Small intestine (tissue), 7 donors: ENCODE results near the gene MAGEA4. TPM values are rescaled to one million over a fixed set of nuclear protein-coding genes. Genes with fewer than 3 reads are reported as not detected.

Experiments
- DNase-seq, 2 donors: peaks; one replicate each; pipeline versions ENCODE4 v3.0.0 to v3.0.0-alpha.2; 2013
- FAIRE-seq: peaks from 2 replicates; lab custom pipeline; 2012; peaks lifted over from hg19 to GRCh38; lab: Jason Lieb, UNC
- H3K27ac ChIP-seq, 3 donors: one replicate each; pipeline ENCODE4 v1.5.1; 2013; ENCODE audit warnings: low read length in 2 of 3, mild to moderate bottlenecking in 2 of 3, control low read depth in 1 of 3, inconsistent platforms in 1 of 3, low read depth in 1 of 3, moderate library complexity in 1 of 3
- H3K27me3 ChIP-seq, 3 donors: one replicate each; pipeline ENCODE4 v1.6.1; 2013; ENCODE audit warnings: low read length in 3 of 3, inconsistent platforms in 1 of 3; ENCODE audit not compliant: control insufficient read depth in 3 of 3, insufficient read depth in 3 of 3
- H3K36me3 ChIP-seq, 3 donors: one replicate each; pipeline ENCODE4 v1.6.1; 2013; ENCODE audit warnings: low read length in 3 of 3, inconsistent platforms in 1 of 3, low read depth in 1 of 3, mild to moderate bottlenecking in 1 of 3, moderate library complexity in 1 of 3; ENCODE audit not compliant: control insufficient read depth in 3 of 3, insufficient read depth in 2 of 3
- H3K4me1 ChIP-seq, 3 donors: one replicate each; pipeline ENCODE4 v1.6.1; 2013; ENCODE audit warnings: low read length in 2 of 3, inconsistent platforms in 1 of 3, low read depth in 1 of 3, mild to moderate bottlenecking in 1 of 3, moderate library complexity in 1 of 3; ENCODE audit not compliant: control insufficient read depth in 3 of 3, insufficient read depth in 2 of 3
- H3K4me3 ChIP-seq, 3 donors: one replicate each; pipeline ENCODE4 v1.5.1; 2013; ENCODE audit warnings: low read length in 3 of 3, control low read depth in 1 of 3, inconsistent platforms in 1 of 3, low read depth in 1 of 3, mild to moderate bottlenecking in 1 of 3, moderate library complexity in 1 of 3
- H3K9me3 ChIP-seq, 2 donors: one replicate each; pipeline ENCODE4 v1.6.1; 2013; ENCODE audit warnings: low read depth in 1 of 2, low read length in 1 of 2; ENCODE audit not compliant: control insufficient read depth in 2 of 2, insufficient read depth in 1 of 2
- WGBS, 3 donors: extraction: QIAGEN DNeasy Blood & Tissue Kit; methylation state at CpG; one replicate each; pipeline ENCODE4 v1.1.7; 2013; 5-methylcytosine and 5-hydroxymethylcytosine counted together
- polyA plus RNA-seq, 4 donors: library from polyadenylated mRNA; stranded (reverse) in 3 of 4; unstranded in 1 of 4; fragments of 200-250 nt in 3 of 4; fragments of 120-200 nt in 1 of 4; gene quantifications; one replicate each; pipeline versions ENCODE4 v1.2.1 to v1.2.3, GENCODE V29; 2013
- donor health status: healthy with polysubstance abuse.
- donor health status: control.
- donor health status: control.
- donor health status: Bipolar disorder and iron deficiency.
- donor health status: healthy.

Gene MAGEA4
- polyA plus RNA-seq, 4 donors, result not detected

DNA sequence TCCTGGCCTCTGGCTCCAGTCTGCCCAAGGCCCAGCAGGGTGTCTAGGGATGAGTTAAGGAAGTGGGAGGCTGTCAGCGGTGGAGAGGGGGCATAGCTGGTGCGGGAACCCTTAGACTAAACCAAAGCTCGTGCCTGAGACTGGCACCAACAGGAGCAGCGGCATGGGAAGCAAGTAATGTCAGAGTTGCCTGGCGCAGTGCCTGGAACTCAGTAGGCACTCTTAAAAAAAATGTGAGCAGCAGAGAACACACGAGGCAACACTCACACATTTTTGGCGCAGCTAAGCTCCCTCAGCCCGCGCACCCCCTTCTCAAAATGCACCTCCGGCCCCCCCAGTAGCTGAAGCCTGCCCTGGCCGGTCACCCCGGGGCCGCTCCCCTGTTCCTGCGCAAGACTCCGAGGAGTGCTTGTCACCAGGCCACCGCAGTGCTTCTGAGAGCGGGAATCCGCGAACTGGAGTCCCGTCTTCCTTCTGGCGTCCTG lies 61.2 kb downstream of the MAGEA4 start:
- Histone ChIP-seq H3K4me1 (peaks cover 0 to 4% (median 0%) of the 10 kb centered on the region in 3 donors), H3K9me3 (no peaks in the 10 kb centered on the region), H3K36me3 (peaks cover 0 to 6% (median 0%) of the 10 kb centered on the region in 3 donors), H3K27me3 (no peaks in the 10 kb centered on the region), H3K4me3 (peak overlapping the region; percentile 15 to 62 (median 53)), H3K27ac (peak overlapping the region; percentile 8 to 70 (median 35))
- 6 to 41% (median 19%) methylated on average over 12 to 21 of the region's 21 CpGs for WGBS, 3 donors
- peak; percentile 31 to 45 for DNase-seq
- no peak for FAIRE-seq

Other genes with a start within 250 kb of the MAGEA4 start
- gene PRRG3, start 217.4 kb upstream of the MAGEA4 start, polyA plus RNA-seq, result under 1 TPM in 2 of 4 donors, not detected in 2; 0.64 to 0.69 TPM
- gene FATE1, start 196.9 kb upstream of the MAGEA4 start, polyA plus RNA-seq, result under 1 TPM in 2 of 4 donors, not detected in 2; 0.13 to 0.16 TPM
- not detected for gene CNGA2, start 178.1 kb upstream of the MAGEA4 start, polyA plus RNA-seq
- 10 to 100 TPM in 3 of 4 donors, 1 to 10 TPM in 1; 4.8 to 47.6 (median 23.8) TPM for gene GABRE, start 61.8 kb downstream of the MAGEA4 start, polyA plus RNA-seq
- gene MAGEA10, start 225.7 kb downstream of the MAGEA4 start, polyA plus RNA-seq, result under 1 TPM in 1 of 4 donors, not detected in 3; 0.04 TPM